ENCODE results near the gene COL4A5. TPM values are rescaled to one million over a fixed set of nuclear protein-coding genes. Genes with fewer than 3 reads are reported as not detected.

COL4A5 gene
- total RNA-seq, 1 experiment from 2014 or later, result 0.60 TPM

GRCh38 chrX:108590496-108590895 is 150.9 kb downstream of the COL4A5 start:
- ChIA-PET CTCF (no interaction called here), POLR2A (ENCODE audit: low non-redundant PET) (no interaction called here)
- Histone ChIP-seq H3K27ac (ENCODE audit: low read depth, low read length, poor library complexity, severe bottlenecking) (no peak overlapping the region), H3K4me1 (ENCODE audit: insufficient read depth, low read length, poor library complexity, severe bottlenecking) (no peaks in the 10 kb centered on the region), H3K9me3 (ENCODE audit: low read depth, low read length, poor library complexity, severe bottlenecking) (no peaks in the 10 kb centered on the region), H3K36me3 (ENCODE audit: insufficient read depth, low read length, poor library complexity, severe bottlenecking) (no peaks in the 10 kb centered on the region), H3K27me3 (replicated peaks; ENCODE audit: insufficient read depth, low read depth, low read length, poor library complexity) (peaks cover 3% of the 10 kb centered on the region), H3K4me3 (ENCODE audit: low read depth, low read length, poor library complexity, severe bottlenecking) (no peak overlapping the region)
- BruUV-seq (replicated peaks), result no TSS peak
- intact Hi-C loops (cut with micrococcal nuclease; ENCODE audit: unreplicated experiment), result no loop called here
- TF ChIP-seq EZH2 (IDR thresholded peaks at IDR 0.05; ENCODE audit: borderline replicate concordance, low read depth, low read length, poor library complexity, severe bottlenecking) (no peak), CTCF (conservative IDR thresholded peaks at IDR 0.05; ENCODE audit: low read depth, low read length) (no peak)
- DNase-seq (ENCODE audit: low spot score), result peak; percentile 20

GRCh38 chrX:108601276-108601675 is 161.6 kb downstream of the COL4A5 start:
- no TSS peak for BruUV-seq (replicated peaks)
- Histone ChIP-seq H3K27ac (ENCODE audit: low read depth, low read length, poor library complexity, severe bottlenecking) (no peak overlapping the region), H3K4me3 (ENCODE audit: low read depth, low read length, poor library complexity, severe bottlenecking) (no peak overlapping the region), H3K36me3 (ENCODE audit: insufficient read depth, low read length, poor library complexity, severe bottlenecking) (no peaks in the 10 kb centered on the region), H3K9me3 (ENCODE audit: low read depth, low read length, poor library complexity, severe bottlenecking) (no peaks in the 10 kb centered on the region), H3K4me1 (ENCODE audit: insufficient read depth, low read length, poor library complexity, severe bottlenecking) (no peaks in the 10 kb centered on the region), H3K27me3 (replicated peaks; ENCODE audit: insufficient read depth, low read depth, low read length, poor library complexity) (no peaks in the 10 kb centered on the region)
- POLR2A ChIA-PET (ENCODE audit: low non-redundant PET), result no interaction called here
- TF ChIP-seq EZH2 (IDR thresholded peaks at IDR 0.05; ENCODE audit: borderline replicate concordance, low read depth, low read length, poor library complexity, severe bottlenecking) (no peak), CTCF (conservative IDR thresholded peaks at IDR 0.05; ENCODE audit: low read depth, low read length) (no peak)
- DNase-seq (ENCODE audit: low spot score), result no peak
- intact Hi-C loops (cut with micrococcal nuclease; ENCODE audit: unreplicated experiment), result no loop called here
- CTCF ChIA-PET, result no interaction called here

- intact Hi-C loops (cut with micrococcal nuclease; ENCODE audit: unreplicated experiment), result no loop called here
- no peak for DNase-seq (ENCODE audit: low spot score)
- H3K27me3 ChIP-seq (replicated peaks; ENCODE audit: insufficient read depth, low read depth, low read length, poor library complexity), result no peaks in the 10 kb centered on the region
- no peak overlapping the region for H3K4me3 ChIP-seq (ENCODE audit: low read depth, low read length, poor library complexity, severe bottlenecking)
- no peaks in the 10 kb centered on the region for H3K9me3 ChIP-seq (ENCODE audit: low read depth, low read length, poor library complexity, severe bottlenecking)
- no peak for TF ChIP-seq CTCF (conservative IDR thresholded peaks at IDR 0.05; ENCODE audit: low read depth, low read length)
- no peak for TF ChIP-seq EZH2 (IDR thresholded peaks at IDR 0.05; ENCODE audit: borderline replicate concordance, low read depth, low read length, poor library complexity, severe bottlenecking)
- H3K27ac ChIP-seq (ENCODE audit: low read depth, low read length, poor library complexity, severe bottlenecking), result no peak overlapping the region
- no peaks in the 10 kb centered on the region for H3K36me3 ChIP-seq (ENCODE audit: insufficient read depth, low read length, poor library complexity, severe bottlenecking)
- ChIA-PET CTCF (no interaction called here), POLR2A (ENCODE audit: low non-redundant PET) (no interaction called here)
- H3K4me1 ChIP-seq (ENCODE audit: insufficient read depth, low read length, poor library complexity, severe bottlenecking), result no peaks in the 10 kb centered on the region
- no TSS peak for BruUV-seq (replicated peaks)
These were observed 170.5 kb downstream of the COL4A5 start for GRCh38 chrX:108610141-108610540.
